ENCODE data around the gene AXL.

The AXL gene

GRCh38 chr19:41226053-41226873 lies 7.2 kb downstream of the AXL start:
- TF ChIP-seq FOXP2 (optimal IDR thresholded peaks at IDR 0.05; ENCODE audit: borderline replicate concordance, extremely low read depth, extremely low read length, insufficient read depth), result peak; percentile 7
- no peak for TF ChIP-seq TAF1 (IDR thresholded peaks at IDR 0.05; ENCODE audit: borderline replicate concordance, insufficient read depth, low read length)
- TF ChIP-seq REST (IDR thresholded peaks at IDR 0.05; ENCODE audit: insufficient read depth in 1 of 2, low read depth in 2 of 2, low read length in 2 of 2), result no peak
- TF ChIP-seq POLR2AphosphoS5 (IDR thresholded peaks at IDR 0.05; ENCODE audit: low read depth, low read length), result no peak; the same call in 1 of the 2 replicates

- TF ChIP-seq FOXP2 (optimal IDR thresholded peaks at IDR 0.05; ENCODE audit: borderline replicate concordance, extremely low read depth, extremely low read length, insufficient read depth), result no peak
- TF ChIP-seq POLR2AphosphoS5 (IDR thresholded peaks at IDR 0.05; ENCODE audit: low read depth, low read length), result no peak
- no peak for TF ChIP-seq TAF1 (IDR thresholded peaks at IDR 0.05; ENCODE audit: borderline replicate concordance, insufficient read depth, low read length)
- TF ChIP-seq SIN3A (IDR thresholded peaks at IDR 0.05; ENCODE audit: borderline replicate concordance, insufficient read depth, low read length), result no peak
- TF ChIP-seq REST (IDR thresholded peaks at IDR 0.05; ENCODE audit: insufficient read depth in 1 of 2, low read depth in 2 of 2, low read length in 2 of 2), result no peak
Observed at GRCh38 chr19:41226874-41227390, 7.9 kb downstream of the AXL start.

- TF ChIP-seq FOXP2 (optimal IDR thresholded peaks at IDR 0.05; ENCODE audit: borderline replicate concordance, extremely low read depth, extremely low read length, insufficient read depth) (no peak), SIN3A (IDR thresholded peaks at IDR 0.05; ENCODE audit: borderline replicate concordance, insufficient read depth, low read length) (no peak), TAF1 (IDR thresholded peaks at IDR 0.05; ENCODE audit: borderline replicate concordance, insufficient read depth, low read length) (no peak), REST (IDR thresholded peaks at IDR 0.05; ENCODE audit: insufficient read depth in 1 of 2, low read depth in 2 of 2, low read length in 2 of 2) (no peak), POLR2AphosphoS5 (IDR thresholded peaks at IDR 0.05; ENCODE audit: low read depth, low read length) (no peak)
Observed at GRCh38 chr19:41228486-41228885, 9.5 kb downstream of the AXL start.

GRCh38 chr19:41230067-41230857 lies 11.2 kb downstream of the AXL start:
- TF ChIP-seq FOXP2 (optimal IDR thresholded peaks at IDR 0.05; ENCODE audit: borderline replicate concordance, extremely low read depth, extremely low read length, insufficient read depth) (no peak), SIN3A (IDR thresholded peaks at IDR 0.05; ENCODE audit: borderline replicate concordance, insufficient read depth, low read length) (no peak), REST (IDR thresholded peaks at IDR 0.05; ENCODE audit: insufficient read depth in 1 of 2, low read depth in 2 of 2, low read length in 2 of 2) (no peak), POLR2AphosphoS5 (IDR thresholded peaks at IDR 0.05; ENCODE audit: low read depth, low read length) (no peak), TAF1 (IDR thresholded peaks at IDR 0.05; ENCODE audit: borderline replicate concordance, insufficient read depth, low read length) (no peak)
